ENCODE measurements around the gene C1GALT1. TPM values are rescaled to one million over a fixed set of nuclear protein-coding genes. Genes with fewer than 3 reads are reported as not detected.

The C1GALT1 gene
- polyA plus RNA-seq, 3 donors = 12.5 to 47.7 (median 45.1) TPM

- no peaks in the 10 kb centered on the region for H3K9me3 ChIP-seq (replicated peaks in 1 of 2; ENCODE audit: control insufficient read depth in 1 of 2, insufficient read depth in 1 of 2, low read length in 2 of 2)
- peaks cover 4% of the 10 kb centered on the region for H3K79me2 ChIP-seq (ENCODE audit: insufficient read depth, low read length)
- no peak overlapping the region for H3K4me2 ChIP-seq (replicated peaks; ENCODE audit: extremely low read depth, low read length, poor library complexity, severe bottlenecking)
Observed at GRCh38 chr7:7178081-7178480, 4.3 kb upstream of the C1GALT1 start.

DNA sequence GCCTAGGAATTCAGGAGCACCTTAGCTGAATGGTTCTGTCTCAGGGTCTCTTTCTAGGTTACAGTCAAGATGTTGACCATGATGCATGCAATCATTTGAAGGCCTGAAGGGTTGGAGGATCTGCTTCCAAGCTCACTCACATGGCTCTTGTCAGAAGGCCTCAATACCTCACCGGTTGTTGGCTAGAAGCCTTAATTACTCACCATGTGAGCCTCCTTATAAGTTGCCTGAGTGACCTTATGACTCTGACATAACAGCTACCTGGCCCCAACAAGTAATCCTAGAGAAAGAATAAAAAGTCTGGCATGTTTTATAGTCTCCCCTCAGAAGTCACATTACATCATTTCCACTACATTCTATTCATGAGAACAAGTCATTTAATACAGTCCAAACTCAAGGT, 3.4 kb upstream of the C1GALT1 start:
- WGBS (ENCODE audit: insufficient coverage) = no CpG with 5 or more reads among the region's 1 CpG
- no peak overlapping the region for H2AFZ ChIP-seq (ENCODE audit: insufficient read depth, low read depth, low read length, poor library complexity, severe bottlenecking)
- no peaks in the 10 kb centered on the region for H3K36me3 ChIP-seq (replicated peaks in 1 of 2; ENCODE audit: control insufficient read depth in 1 of 2, insufficient read depth in 2 of 2, low read length in 2 of 2)
- no peak overlapping the region for H3K27ac Mint-ChIP-seq
- TF ChIP-seq CTCF (IDR thresholded peaks at IDR 0.05) = no peak
- no peak overlapping the region for H3K27ac ChIP-seq (ENCODE audit: low read depth in 1 of 2, low read length in 2 of 2)
- no peak overlapping the region for H3K4me3 ChIP-seq (replicated peaks in 1 of 3; ENCODE audit: low read depth in 2 of 3, low read length in 3 of 3)
- no peaks in the 10 kb centered on the region for H3K27me3 ChIP-seq (ENCODE audit: control insufficient read depth in 2 of 2, insufficient read depth in 2 of 2, low read length in 2 of 2)
- no peak overlapping the region for H3K4me2 ChIP-seq (replicated peaks; ENCODE audit: extremely low read depth, low read length, poor library complexity, severe bottlenecking)
- H3K27me3 Mint-ChIP-seq (ENCODE audit: low read depth in 3 of 3) = no peaks in the 10 kb centered on the region
- no peaks in the 10 kb centered on the region for H4K20me1 ChIP-seq (ENCODE audit: insufficient read depth, low read length)
- H3K36me3 Mint-ChIP-seq = peaks cover 0 to 2% of the 10 kb centered on the region in 2 donors
- H3K4me1 Mint-ChIP-seq = peaks cover 34% of the 10 kb centered on the region
- peaks cover 0 to 7% (median 2%) of the 10 kb centered on the region in 7 donors for H3K9me3 Mint-ChIP-seq
- no peak overlapping the region for H3K9ac ChIP-seq (ENCODE audit: insufficient read depth, low read length, poor library complexity, severe bottlenecking)
- H3K79me2 ChIP-seq (ENCODE audit: insufficient read depth, low read length) = peaks cover 13% of the 10 kb centered on the region
- no peak overlapping the region for H3K4me3 Mint-ChIP-seq
- H3K4me1 ChIP-seq (ENCODE audit: control insufficient read depth in 1 of 2, insufficient read depth in 2 of 2, low read length in 2 of 2) = peaks cover 30 to 37% of the 10 kb centered on the region in 2 donors
- intact Hi-C loops (cut with micrococcal nuclease) = loop anchor here in 1 of 2 donors (10.0 kb wide), 1 partner anchor 386 kb away; the partner anchor contains the start of gene MIOS
- DNase-seq = no peak
- H3K9me3 ChIP-seq (replicated peaks in 1 of 2; ENCODE audit: control insufficient read depth in 1 of 2, insufficient read depth in 1 of 2, low read length in 2 of 2) = no peaks in the 10 kb centered on the region

More at GRCh38 chr7:7178081-7178480, 4.3 kb upstream of the C1GALT1 start:
- Mint-ChIP-seq H3K4me1 (peaks cover 29% of the 10 kb centered on the region), H3K4me3 (no peak overlapping the region), H3K27ac (no peak overlapping the region), H3K9me3 (peaks cover 0 to 7% (median 3%) of the 10 kb centered on the region in 7 donors), H3K27me3 (ENCODE audit: low read depth in 3 of 3) (peaks cover 0 to under 1% (median 0%) of the 10 kb centered on the region in 3 donors), H3K36me3 (peaks cover 0 to 2% of the 10 kb centered on the region in 2 donors)
- Histone ChIP-seq H3K9ac (ENCODE audit: insufficient read depth, low read length, poor library complexity, severe bottlenecking) (no peak overlapping the region), H4K20me1 (ENCODE audit: insufficient read depth, low read length) (no peaks in the 10 kb centered on the region), H3K27ac (ENCODE audit: low read depth in 1 of 2, low read length in 2 of 2) (no peak overlapping the region), H3K27me3 (ENCODE audit: control insufficient read depth in 2 of 2, insufficient read depth in 2 of 2, low read length in 2 of 2) (no peaks in the 10 kb centered on the region), H2AFZ (ENCODE audit: insufficient read depth, low read depth, low read length, poor library complexity, severe bottlenecking) (no peak overlapping the region), H3K36me3 (replicated peaks in 1 of 2; ENCODE audit: control insufficient read depth in 1 of 2, insufficient read depth in 2 of 2, low read length in 2 of 2) (no peaks in the 10 kb centered on the region), H3K4me3 (replicated peaks in 1 of 3; ENCODE audit: low read depth in 2 of 3, low read length in 3 of 3) (no peak overlapping the region), H3K4me1 (ENCODE audit: control insufficient read depth in 1 of 2, insufficient read depth in 2 of 2, low read length in 2 of 2) (peaks cover 23 to 30% of the 10 kb centered on the region in 2 donors)
- intact Hi-C loops (cut with micrococcal nuclease) = loop anchor here in 1 of 2 donors (10.0 kb wide), 1 partner anchor 387 kb away; the partner anchor contains the start of gene MIOS
- WGBS (ENCODE audit: insufficient coverage) = 100% methylated on average over 2 of the region's 2 CpGs
- no peak for DNase-seq
- TF ChIP-seq CTCF (IDR thresholded peaks at IDR 0.05) = no peak
